SU-DHL-6 (cell line): Measurements from ENCODE around the gene COPG1.

ENCODE experiments used
- H2AFZ ChIP-seq: fragments of 200-600 bp; sonication (generic); 2 replicates; pipeline ENCODE4 v1.6.1; 2014; ENCODE audit warnings: low read depth, mild to moderate bottlenecking, moderate library complexity, mixed read lengths, antibody characterized with exemption, low read length; ENCODE audit not compliant: severe bottlenecking
- H3F3A ChIP-seq: fragments of 200-600 bp; shearing (Covaris generic); 2 replicates; pipeline ENCODE4 v1.6.0; 2016; ENCODE audit warnings: antibody characterized with exemption, mild to moderate bottlenecking; ENCODE audit not compliant: insufficient read depth
- H3K27ac ChIP-seq: fragments of 200-600 bp; sonication (generic); 2 replicates; pipeline ENCODE4 v1.5.1; 2016; ENCODE audit warnings: low read depth, mild to moderate bottlenecking, low read length, moderate library complexity, mixed read lengths
- H3K27me3 ChIP-seq: fragments of 200-600 bp; sonication (generic), shearing (Covaris generic); 2 replicates; pipeline ENCODE4 v1.6.0; 2014; ENCODE audit warnings: mild to moderate bottlenecking, low read length
- H3K36me3 ChIP-seq: fragments of 200-600 bp; sonication (generic); 2 replicates; pipeline ENCODE4 v1.6.1; 2014; ENCODE audit warnings: mild to moderate bottlenecking, low read length, mixed read lengths
- H3K4me2 ChIP-seq: fragments of 300-600, 200-600 bp; shearing (Covaris generic), sonication (generic); 2 replicates; pipeline ENCODE4 v1.6.0; 2014; ENCODE audit warnings: low read length, low read depth, mild to moderate bottlenecking; ENCODE audit not compliant: poor library complexity, severe bottlenecking
- H3K4me3 ChIP-seq: fragments of 200-600 bp; sonication (generic); 2 replicates; pipeline ENCODE4 v1.5.1; 2014; ENCODE audit warnings: antibody characterized with exemption, low read length, mild to moderate bottlenecking, mixed read lengths; ENCODE audit not compliant: insufficient read depth, poor library complexity, severe bottlenecking
- H3K79me2 ChIP-seq: fragments of 200-600 bp; sonication (generic); 2 replicates; pipeline ENCODE4 v1.6.1; 2014; ENCODE audit warnings: mild to moderate bottlenecking, low read length, moderate library complexity; ENCODE audit not compliant: insufficient read depth
- H3K9ac ChIP-seq: fragments of 200-600 bp; sonication (generic); 2 replicates; pipeline ENCODE4 v1.7.0; 2014; ENCODE audit warnings: mild to moderate bottlenecking, low read length
- H3K9me2 ChIP-seq: fragments of 200-600 bp; sonication (generic); replicated peaks from 2 replicates; pipeline ENCODE4 v1.6.1; 2014; ENCODE audit warnings: low read length; ENCODE audit not compliant: insufficient read depth
- H3K9me3 ChIP-seq: fragments of 200-600 bp; sonication (generic); 2 replicates; pipeline ENCODE4 v1.6.1; 2014; ENCODE audit warnings: low read length, mixed read lengths; ENCODE audit not compliant: insufficient read depth
- H4K20me1 ChIP-seq: fragments of 200-600 bp; sonication (generic); 2 replicates; pipeline ENCODE4 v1.6.1; 2014; ENCODE audit warnings: low read depth, mild to moderate bottlenecking, antibody characterized with exemption, low read length, moderate library complexity, mixed read lengths
- EZH2phosphoT487 ChIP-seq: fragments of 200-600 bp; sonication (generic), shearing (Covaris generic); conservative IDR thresholded peaks from 2 replicates; pipeline ENCODE4 v1.6.1; 2018; ENCODE audit warnings: mild to moderate bottlenecking, antibody characterized with exemption, low read length, moderate library complexity, mixed read lengths
- TF ChIP-seq, protein P1 (sequence below): fragments of 200-600 bp; sonication (generic); IDR thresholded peaks from one replicate; pipeline ENCODE4 v1.5.1; 2017; ENCODE audit warnings: antibody characterized with exemption, mild to moderate bottlenecking, low read length, moderate library complexity; ENCODE audit not compliant: insufficient read depth, poor library complexity, severe bottlenecking

COPG1 gene

DNA sequence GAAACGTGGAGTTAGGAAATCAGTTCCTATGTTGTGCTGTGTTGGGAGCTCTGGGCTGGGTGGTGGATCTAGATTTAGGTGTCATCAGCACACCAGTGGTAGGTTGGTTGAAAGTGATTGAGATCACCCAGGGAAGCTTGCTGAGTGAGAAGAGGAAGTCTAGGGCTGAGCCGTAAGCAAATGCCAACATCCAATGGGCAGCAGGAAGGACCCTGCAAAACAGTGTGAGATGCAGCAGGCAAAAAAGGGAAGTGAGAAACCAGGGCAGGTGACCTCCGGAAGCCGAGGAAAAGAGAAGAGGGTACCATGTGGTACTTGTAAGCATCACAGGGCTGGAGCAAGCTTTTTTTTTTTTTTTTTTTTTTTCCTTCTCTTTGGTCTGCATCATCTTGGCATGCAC is 15.9 kb upstream of the COPG1 start:
- H2AFZ ChIP-seq, result no peak overlapping the region
- no peaks in the 10 kb centered on the region for H3K9me3 ChIP-seq
- H3K9ac ChIP-seq, result no peak overlapping the region
- no peaks in the 10 kb centered on the region for H3K9me2 ChIP-seq
- H4K20me1 ChIP-seq, result no peaks in the 10 kb centered on the region
- H3K4me2 ChIP-seq, result no peak overlapping the region
- H3K36me3 ChIP-seq, result no peaks in the 10 kb centered on the region
- TF ChIP-seq EZH2phosphoT487, result no peak
- TF ChIP-seq, protein P1, sequence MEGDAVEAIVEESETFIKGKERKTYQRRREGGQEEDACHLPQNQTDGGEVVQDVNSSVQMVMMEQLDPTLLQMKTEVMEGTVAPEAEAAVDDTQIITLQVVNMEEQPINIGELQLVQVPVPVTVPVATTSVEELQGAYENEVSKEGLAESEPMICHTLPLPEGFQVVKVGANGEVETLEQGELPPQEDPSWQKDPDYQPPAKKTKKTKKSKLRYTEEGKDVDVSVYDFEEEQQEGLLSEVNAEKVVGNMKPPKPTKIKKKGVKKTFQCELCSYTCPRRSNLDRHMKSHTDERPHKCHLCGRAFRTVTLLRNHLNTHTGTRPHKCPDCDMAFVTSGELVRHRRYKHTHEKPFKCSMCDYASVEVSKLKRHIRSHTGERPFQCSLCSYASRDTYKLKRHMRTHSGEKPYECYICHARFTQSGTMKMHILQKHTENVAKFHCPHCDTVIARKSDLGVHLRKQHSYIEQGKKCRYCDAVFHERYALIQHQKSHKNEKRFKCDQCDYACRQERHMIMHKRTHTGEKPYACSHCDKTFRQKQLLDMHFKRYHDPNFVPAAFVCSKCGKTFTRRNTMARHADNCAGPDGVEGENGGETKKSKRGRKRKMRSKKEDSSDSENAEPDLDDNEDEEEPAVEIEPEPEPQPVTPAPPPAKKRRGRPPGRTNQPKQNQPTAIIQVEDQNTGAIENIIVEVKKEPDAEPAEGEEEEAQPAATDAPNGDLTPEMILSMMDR, result no peak
- 0 out of 2 replicates have a peak, but pooled peaks cover 5% of the 10 kb centered on the region for H3F3A ChIP-seq
- H3K79me2 ChIP-seq, result no peaks in the 10 kb centered on the region
- H3K27ac ChIP-seq, result no peak overlapping the region
- H3K27me3 ChIP-seq, result no peaks in the 10 kb centered on the region
- no peak overlapping the region for H3K4me3 ChIP-seq

DNA sequence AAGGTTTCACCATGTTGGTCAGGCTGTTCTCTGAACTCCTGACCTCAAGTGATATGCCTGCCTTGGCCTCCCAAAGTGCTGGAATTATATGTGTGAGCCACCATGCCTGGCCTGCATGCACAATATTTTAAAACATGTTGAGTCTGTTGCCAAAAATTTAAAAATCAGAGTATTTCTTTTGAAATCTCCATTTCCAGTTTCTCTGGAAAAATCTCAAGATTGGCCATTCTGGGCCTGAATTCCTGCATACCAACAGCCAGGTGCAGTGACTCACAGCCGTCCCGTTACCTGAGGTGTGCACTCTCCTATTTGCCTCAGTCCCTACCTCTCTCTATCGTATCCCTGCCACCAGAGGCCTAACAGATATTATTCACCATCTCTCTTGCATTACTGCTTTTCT is 15.0 kb upstream of the COPG1 start:
- no peaks in the 10 kb centered on the region for H3K36me3 ChIP-seq
- no peak overlapping the region for H3K9ac ChIP-seq
- no peaks in the 10 kb centered on the region for H4K20me1 ChIP-seq
- no peaks in the 10 kb centered on the region for H3K9me3 ChIP-seq
- no peak overlapping the region for H3K27ac ChIP-seq
- H2AFZ ChIP-seq, result no peak overlapping the region
- H3K4me2 ChIP-seq, result peak overlapping the region; percentile 22
- H3F3A ChIP-seq, result 0 out of 2 replicates have a peak, but pooled peaks cover 5% of the 10 kb centered on the region
- no peak for TF ChIP-seq EZH2phosphoT487
- TF ChIP-seq, protein P1, result no peak
- no peaks in the 10 kb centered on the region for H3K9me2 ChIP-seq
- H3K4me3 ChIP-seq, result no peak overlapping the region
- no peaks in the 10 kb centered on the region for H3K79me2 ChIP-seq
- no peaks in the 10 kb centered on the region for H3K27me3 ChIP-seq

DNA sequence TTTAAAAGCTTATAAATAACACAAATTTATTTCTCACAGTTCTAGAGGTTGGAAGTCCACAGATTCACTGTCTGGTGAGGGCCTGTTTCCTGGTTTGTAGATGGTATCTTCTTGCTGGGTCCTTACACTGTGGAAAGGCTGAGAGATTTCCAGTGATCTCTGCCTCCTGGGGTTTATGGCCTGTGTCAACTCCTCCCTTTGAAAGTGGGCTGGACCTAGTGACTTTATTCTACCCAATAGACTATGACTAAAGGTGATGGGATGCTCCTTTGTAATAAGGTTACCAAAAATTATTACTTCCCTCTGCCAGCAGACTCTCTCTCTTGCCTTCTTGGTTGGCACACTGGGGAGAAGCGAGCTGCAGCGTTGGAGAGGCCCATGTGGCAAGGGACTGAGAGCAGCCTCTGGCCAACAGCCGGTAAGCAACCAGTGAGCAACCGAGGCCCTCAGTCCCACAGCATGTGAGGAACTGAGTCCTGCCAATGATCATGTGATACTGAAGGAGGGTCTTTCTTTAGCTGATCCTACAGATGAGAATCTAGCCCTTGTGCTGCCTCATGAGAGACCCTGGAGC is 14.0 kb upstream of the COPG1 start:
- TF ChIP-seq, protein P1, result no peak
- no peak for TF ChIP-seq EZH2phosphoT487

More for the DNA sequence above, 14.0 kb upstream of the COPG1 start:
- Histone ChIP-seq H3K27ac (no peak overlapping the region), H3K9me2 (no peaks in the 10 kb centered on the region), H3K79me2 (no peaks in the 10 kb centered on the region), H2AFZ (no peak overlapping the region), H3F3A (0 out of 2 replicates have a peak, but pooled peaks cover 5% of the 10 kb centered on the region), H4K20me1 (no peaks in the 10 kb centered on the region), H3K27me3 (no peaks in the 10 kb centered on the region), H3K9ac (no peak overlapping the region), H3K9me3 (no peaks in the 10 kb centered on the region), H3K4me3 (no peak overlapping the region), H3K36me3 (no peaks in the 10 kb centered on the region), H3K4me2 (no peak overlapping the region)
